Activated CD4-positive, alpha-beta memory T cell treated with anti-CD3 and anti-CD28 coated beads, Interleukin-2, amount 10 ng/mL, durations not matched to agents 7 days and 5 days (primary cell): Measurements from ENCODE around the gene FAM162A. TPM values are rescaled to one million over a fixed set of nuclear protein-coding genes. Genes with fewer than 3 reads are reported as not detected.

ENCODE experiments used
- CTCF ChIA-PET: fragments of 350-600 bp; sonication (Branson Sonifier 250); formaldehyde crosslinking; loops from one replicate; lab custom pipeline; 2021; ENCODE audit warnings: antibody characterized with exemption, inconsistent platforms; lab: Charles Lee
- POLR2A ChIA-PET: fragments of 350-600 bp; sonication (Branson Sonifier 250); formaldehyde crosslinking; loops from one replicate; lab custom pipeline; 2021; ENCODE audit warnings: antibody characterized with exemption; lab: Charles Lee
- DNase-seq: peaks from one replicate; pipeline ENCODE4 v3.0.0-alpha.2; 2020
- H3K27ac Mint-ChIP-seq: one replicate; pipeline ENCODE4 v1.8.0; 2021; ENCODE audit warnings: mild to moderate bottlenecking, mixed read lengths
- H3K27me3 Mint-ChIP-seq: one replicate; pipeline ENCODE4 v1.8.0; 2021; ENCODE audit warnings: mixed read lengths
- H3K36me3 Mint-ChIP-seq: one replicate; pipeline ENCODE4 v1.8.0; 2021; ENCODE audit warnings: low read depth, mixed read lengths
- H3K4me1 Mint-ChIP-seq: one replicate; pipeline ENCODE4 v1.8.0; 2021; ENCODE audit warnings: mixed read lengths
- H3K4me3 Mint-ChIP-seq: one replicate; pipeline ENCODE4 v1.8.0; 2021; ENCODE audit warnings: mild to moderate bottlenecking, mixed read lengths
- H3K9me3 Mint-ChIP-seq: one replicate; pipeline ENCODE4 v1.8.0; 2021; ENCODE audit warnings: mixed read lengths
- total RNA-seq, 2 experiments: library from RNA; stranded (reverse); gene quantifications; one replicate each; pipeline ENCODE4 v1.2.3, GENCODE V29; 2021

FAM162A gene
- total RNA-seq, 2 experiments from 2014 or later, result 74.5 to 77.5 TPM

- DNase-seq, result no peak
- CTCF ChIA-PET, result interaction anchor here (0.8 to 3.3 kb wide), 8 partner anchors 8 to 638 kb away, joined by 3 to 59 read pairs (median 4); partner anchors contain the start of genes FAM162A, KPNA1 and MIX23
- Mint-ChIP-seq H3K4me1 (peaks cover 31% of the 10 kb centered on the region), H3K27me3 (no peaks in the 10 kb centered on the region), H3K4me3 (no peak overlapping the region), H3K9me3 (no peaks in the 10 kb centered on the region), H3K27ac (no peak overlapping the region), H3K36me3 (peaks cover 7% of the 10 kb centered on the region)
- POLR2A ChIA-PET, result interaction anchor here (2.0 kb wide), 1 partner anchor 9 kb away, joined by 10 read pairs; the partner anchor contains the start of gene MIX23
Measured at GRCh38 chr3:122391681-122392446, 7.9 kb downstream of the FAM162A start.

DNA sequence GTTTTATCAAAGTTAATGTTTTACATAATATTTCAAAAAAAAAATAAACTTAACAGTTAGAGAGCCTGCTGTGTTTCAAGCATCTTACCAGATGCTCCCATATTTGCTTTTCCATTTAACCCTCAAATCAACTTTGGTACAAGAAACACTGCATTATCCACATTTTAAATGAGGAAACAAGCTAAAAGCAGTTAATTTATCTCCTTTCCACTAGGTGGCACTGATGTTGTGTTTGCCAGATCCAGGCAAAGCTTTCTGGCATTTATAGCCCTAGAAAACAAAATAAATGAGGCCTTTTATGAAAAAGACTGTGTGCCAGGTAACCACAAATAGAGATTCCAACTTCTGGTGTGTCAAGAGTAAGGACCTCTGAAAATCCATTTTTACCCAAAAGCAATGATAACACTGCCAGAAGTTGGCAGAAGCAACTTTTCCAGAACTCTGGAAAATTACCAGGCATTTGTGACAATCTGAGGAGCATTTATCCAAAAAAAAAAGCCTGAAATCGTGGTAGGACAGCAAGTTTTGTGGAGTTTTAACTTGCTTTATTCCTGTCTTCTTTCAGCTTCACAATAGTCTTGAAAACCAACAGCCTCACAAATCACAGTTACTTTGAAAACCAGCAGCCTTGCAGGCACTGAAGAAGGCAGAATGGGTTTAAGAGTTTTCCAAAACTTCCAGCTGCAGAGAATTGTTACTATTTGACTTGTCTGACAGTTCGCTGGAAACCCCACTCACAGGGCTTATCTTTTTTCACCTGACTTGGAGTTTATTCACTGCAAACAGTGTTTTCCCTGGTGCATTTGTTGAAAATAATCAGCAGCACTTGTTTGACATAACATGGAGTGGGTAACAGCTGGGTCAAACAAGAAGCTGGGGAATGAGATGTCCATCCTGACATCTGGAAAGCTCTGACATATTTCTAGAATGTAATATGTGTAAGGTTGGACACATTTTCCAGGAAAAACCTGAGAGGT, 9.2 kb downstream of the FAM162A start:
- H3K9me3 Mint-ChIP-seq, result no peaks in the 10 kb centered on the region
- peak; percentile 23 for DNase-seq
- no peaks in the 10 kb centered on the region for H3K36me3 Mint-ChIP-seq
- ChIA-PET POLR2A (interaction anchor here (1.0 to 2.0 kb wide), 6 partner anchors 9 to 286 kb away, joined by 4 to 10 read pairs (median 7); partner anchors contain the start of genes FAM162A, KPNA1, MIX23 and WDR5B), CTCF (interaction anchor here (0.5 to 3.3 kb wide), 21 partner anchors 10 to 847 kb away, joined by 3 to 59 read pairs (median 3); partner anchors contain the start of genes FAM162A, KPNA1, MIX23 and POLQ)
- no peak overlapping the region for H3K27ac Mint-ChIP-seq
- H3K4me1 Mint-ChIP-seq, result peaks cover 25% of the 10 kb centered on the region
- H3K27me3 Mint-ChIP-seq, result no peaks in the 10 kb centered on the region
- no peak overlapping the region for H3K4me3 Mint-ChIP-seq

GRCh38 chr3:122394173-122394572, 10.2 kb downstream of the FAM162A start:
- CTCF ChIA-PET, result interaction anchor here (2.0 to 3.3 kb wide), 4 partner anchors 11 to 285 kb away, joined by 13 to 59 read pairs (median 16); partner anchors contain the start of genes FAM162A, MIX23 and WDR5B
- POLR2A ChIA-PET, result interaction anchor here (1.8 kb wide), 2 partner anchors 22 to 285 kb away, joined by 6 to 9 read pairs; partner anchors contain the start of gene WDR5B
- Mint-ChIP-seq H3K36me3 (no peaks in the 10 kb centered on the region), H3K9me3 (no peaks in the 10 kb centered on the region), H3K27ac (no peak overlapping the region), H3K27me3 (no peaks in the 10 kb centered on the region), H3K4me3 (no peak overlapping the region), H3K4me1 (peaks cover 21% of the 10 kb centered on the region)
- no peak for DNase-seq

DNA sequence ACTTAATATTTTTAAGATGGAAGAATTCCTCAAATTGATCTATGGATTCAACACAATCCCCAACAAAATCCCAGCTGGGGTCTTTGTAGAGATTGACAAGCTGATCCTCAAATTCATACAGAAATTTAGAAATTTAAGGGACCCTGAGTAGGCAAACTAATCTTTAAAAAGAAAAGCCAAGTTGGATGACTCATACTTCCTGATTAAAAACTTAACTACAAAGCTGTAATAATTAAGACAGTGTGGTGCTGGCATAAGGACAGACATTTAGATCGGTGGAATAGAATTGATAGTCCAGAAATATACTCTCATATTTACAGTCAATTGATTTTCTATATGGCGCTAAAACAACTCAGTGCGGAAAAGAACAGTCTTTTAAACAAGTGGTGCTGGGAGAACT, 11.6 kb downstream of the FAM162A start:
- Mint-ChIP-seq H3K4me3 (no peak overlapping the region), H3K36me3 (peaks cover 4% of the 10 kb centered on the region), H3K9me3 (no peaks in the 10 kb centered on the region), H3K27me3 (no peaks in the 10 kb centered on the region), H3K4me1 (peaks cover 21% of the 10 kb centered on the region), H3K27ac (no peak overlapping the region)
- CTCF ChIA-PET, result interaction anchor here (1.3 to 1.5 kb wide), 2 partner anchors 12 to 21 kb away, joined by 4 to 6 read pairs; partner anchors contain the start of gene FAM162A
- POLR2A ChIA-PET, result interaction anchor here (0.7 to 1.5 kb wide), 2 partner anchors 11 to 141 kb away, joined by 3 to 7 read pairs; partner anchors contain the start of gene FAM162A
- DNase-seq, result no peak

DNA sequence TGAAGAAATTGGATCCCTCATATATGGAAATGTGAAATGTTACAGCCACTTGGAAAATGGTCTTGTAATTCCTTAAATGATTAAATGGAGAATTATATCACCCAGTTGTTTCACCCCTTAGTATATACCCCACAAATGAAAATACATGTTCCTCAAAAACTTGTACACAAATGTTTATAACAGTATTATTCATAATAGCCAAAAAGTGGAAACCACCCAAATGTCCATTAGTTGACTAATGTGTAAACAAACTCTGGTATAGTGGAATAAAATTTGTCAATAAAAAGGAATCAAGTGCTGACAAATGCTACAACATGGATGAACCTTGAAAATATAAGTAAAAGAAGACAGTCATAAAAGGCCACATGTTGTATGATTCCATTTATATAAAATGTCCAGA, 12.5 kb downstream of the FAM162A start:
- H3K4me1 Mint-ChIP-seq, result peaks cover 21% of the 10 kb centered on the region
- ChIA-PET CTCF (interaction anchor here (1.3 to 1.5 kb wide), 2 partner anchors 13 to 20 kb away, joined by 4 to 6 read pairs; partner anchors contain the start of gene FAM162A), POLR2A (interaction anchor here (1.5 kb wide), 1 partner anchor 12 kb away, joined by 7 read pairs; the partner anchor contains the start of gene FAM162A)
- H3K27me3 Mint-ChIP-seq, result no peaks in the 10 kb centered on the region
- DNase-seq, result no peak
- peaks cover 4% of the 10 kb centered on the region for H3K36me3 Mint-ChIP-seq
- H3K9me3 Mint-ChIP-seq, result no peaks in the 10 kb centered on the region
- H3K4me3 Mint-ChIP-seq, result no peak overlapping the region
- no peak overlapping the region for H3K27ac Mint-ChIP-seq

DNA sequence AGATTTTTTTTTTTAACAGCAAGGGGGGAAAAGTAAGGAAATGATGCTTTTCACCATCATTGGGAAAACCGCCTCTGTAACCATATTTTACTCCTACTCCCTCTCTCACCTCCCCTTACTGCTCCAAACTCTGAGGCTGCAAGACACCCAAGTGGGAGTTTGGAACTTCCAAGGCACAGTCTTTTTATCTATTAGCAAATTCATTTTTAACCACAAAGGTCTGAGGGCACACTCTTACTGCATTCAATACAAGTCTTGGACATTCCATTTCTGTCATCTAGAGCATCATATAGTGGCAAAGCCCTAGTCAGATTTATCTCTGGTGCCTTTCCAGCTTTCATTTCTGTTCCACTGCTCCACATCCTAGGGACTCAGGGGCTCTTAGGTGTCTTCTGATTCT, 13.2 kb downstream of the FAM162A start:
- Mint-ChIP-seq H3K27ac (no peak overlapping the region), H3K4me3 (no peak overlapping the region), H3K9me3 (no peaks in the 10 kb centered on the region), H3K27me3 (no peaks in the 10 kb centered on the region), H3K36me3 (peaks cover 4% of the 10 kb centered on the region), H3K4me1 (peaks cover 21% of the 10 kb centered on the region)
- no peak for DNase-seq
- ChIA-PET CTCF (interaction anchor here (0.7 kb wide), 1 partner anchor 13 kb away, joined by 3 read pairs; the partner anchor contains the start of gene FAM162A), POLR2A (no interaction called here)

- POLR2A ChIA-PET, result no interaction called here
- H3K4me1 Mint-ChIP-seq, result peaks cover 19% of the 10 kb centered on the region
- H3K36me3 Mint-ChIP-seq, result peaks cover 17% of the 10 kb centered on the region
Measured at GRCh38 chr3:122398920-122399319, 14.9 kb downstream of the FAM162A start.

DNA sequence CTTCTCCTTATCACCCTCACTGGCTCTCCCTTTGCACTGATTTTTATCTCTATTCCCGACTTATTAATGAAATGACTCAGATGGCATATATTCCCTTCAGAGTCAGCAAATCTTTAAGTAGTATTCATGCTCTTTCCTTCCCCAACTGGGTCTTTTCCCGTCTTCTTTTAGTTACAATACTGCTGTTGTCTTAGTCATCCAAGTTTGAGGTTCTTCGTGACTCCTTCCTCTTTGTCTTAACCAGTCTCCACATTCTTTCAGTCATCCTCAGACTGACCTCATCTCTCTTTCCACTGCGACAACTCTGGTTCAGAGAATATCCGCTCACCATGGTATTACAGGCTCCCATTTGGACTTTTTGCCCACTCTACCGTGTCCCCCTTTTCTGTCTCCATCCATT, 19.5 kb downstream of the FAM162A start:
- H3K27me3 Mint-ChIP-seq, result no peaks in the 10 kb centered on the region
- H3K4me3 Mint-ChIP-seq, result no peak overlapping the region
- H3K9me3 Mint-ChIP-seq, result no peaks in the 10 kb centered on the region
- H3K27ac Mint-ChIP-seq, result no peak overlapping the region
- ChIA-PET POLR2A (interaction anchor here (1.3 to 1.7 kb wide), 2 partner anchors 12 to 20 kb away, joined by 4 to 5 read pairs; partner anchors contain the start of genes FAM162A and WDR5B), CTCF (interaction anchor here (0.6 kb wide), 1 partner anchor 857 kb away, joined by 3 read pairs; no protein-coding TSS in a partner anchor)
- peaks cover 2% of the 10 kb centered on the region for H3K4me1 Mint-ChIP-seq
- no peak for DNase-seq
- peaks cover 45% of the 10 kb centered on the region for H3K36me3 Mint-ChIP-seq

More at GRCh38 chr3:122398920-122399319, 14.9 kb downstream of the FAM162A start:
- H3K9me3 Mint-ChIP-seq, result no peaks in the 10 kb centered on the region
- CTCF ChIA-PET, result interaction anchor here (1.0 kb wide), 1 partner anchor 15 kb away, joined by 3 read pairs; the partner anchor contains the start of gene FAM162A
- no peak overlapping the region for H3K4me3 Mint-ChIP-seq
- no peak for DNase-seq
- H3K27ac Mint-ChIP-seq, result no peak overlapping the region
- H3K27me3 Mint-ChIP-seq, result no peaks in the 10 kb centered on the region

- POLR2A ChIA-PET, result interaction anchor here (0.9 to 1.2 kb wide), 2 partner anchors 19 to 22 kb away, joined by 3 read pairs; partner anchors contain the start of gene MIX23
Measured at GRCh38 chr3:122405015-122405414, 21.0 kb downstream of the FAM162A start.

DNA sequence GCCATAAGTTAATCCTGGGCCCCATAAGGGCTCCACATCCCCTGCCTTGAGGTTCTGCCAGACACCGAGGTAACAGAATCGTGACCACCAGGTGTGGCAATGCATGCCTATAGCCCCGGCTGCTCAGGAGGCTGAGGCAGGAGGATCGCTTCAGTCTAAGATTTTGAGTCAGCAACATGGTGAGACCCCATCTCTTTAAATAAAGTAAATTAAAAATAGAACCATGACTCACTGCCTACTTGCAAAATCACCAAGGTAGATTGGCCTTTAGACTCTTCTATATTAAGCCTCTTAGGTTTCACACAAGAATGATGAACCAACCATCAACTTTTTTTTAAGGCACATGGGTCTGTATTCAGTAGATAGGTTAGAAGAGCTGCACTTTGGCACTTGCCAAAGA, 22.2 kb downstream of the FAM162A start:
- no peak for DNase-seq
- no peak overlapping the region for H3K27ac Mint-ChIP-seq
- H3K4me3 Mint-ChIP-seq, result no peak overlapping the region
- H3K27me3 Mint-ChIP-seq, result no peaks in the 10 kb centered on the region
- peaks cover 57% of the 10 kb centered on the region for H3K36me3 Mint-ChIP-seq
- peaks cover 7% of the 10 kb centered on the region for H3K4me1 Mint-ChIP-seq
- POLR2A ChIA-PET, result no interaction called here
- no peaks in the 10 kb centered on the region for H3K9me3 Mint-ChIP-seq
- CTCF ChIA-PET, result no interaction called here

More at GRCh38 chr3:122405015-122405414, 21.0 kb downstream of the FAM162A start:
- no peaks in the 10 kb centered on the region for H3K9me3 Mint-ChIP-seq
- no peaks in the 10 kb centered on the region for H3K27me3 Mint-ChIP-seq
- no peak overlapping the region for H3K4me3 Mint-ChIP-seq
- CTCF ChIA-PET, result interaction anchor here (0.9 to 1.0 kb wide), 2 partner anchors 12 to 22 kb away, joined by 3 read pairs; partner anchors contain the start of gene MIX23
- H3K36me3 Mint-ChIP-seq, result peaks cover 51% of the 10 kb centered on the region
- peaks cover 6% of the 10 kb centered on the region for H3K4me1 Mint-ChIP-seq
- H3K27ac Mint-ChIP-seq, result no peak overlapping the region
- DNase-seq, result no peak

- ChIA-PET POLR2A (interaction anchor here (1.4 kb wide), 1 partner anchor 8 kb away, joined by 8 read pairs; the partner anchor contains the start of gene WDR5B), CTCF (interaction anchor here (1.0 to 2.8 kb wide), 3 partner anchors 15 to 861 kb away, joined by 3 to 13 read pairs (median 7); partner anchors contain the start of gene FAM162A)
- no peaks in the 10 kb centered on the region for H3K9me3 Mint-ChIP-seq
- peaks cover 16% of the 10 kb centered on the region for H3K4me1 Mint-ChIP-seq
- H3K27ac Mint-ChIP-seq, result no peak overlapping the region
- no peak overlapping the region for H3K4me3 Mint-ChIP-seq
- H3K27me3 Mint-ChIP-seq, result no peaks in the 10 kb centered on the region
- H3K36me3 Mint-ChIP-seq, result peaks cover 55% of the 10 kb centered on the region
- no peak for DNase-seq
Measured at GRCh38 chr3:122407946-122408345, 24.0 kb downstream of the FAM162A start.
